ENCODE measurements around the gene ZBTB5.

Gene ZBTB5

GRCh38 chr9:37443566-37443965, 21.7 kb downstream of the ZBTB5 start:
- no peak for TF ChIP-seq CTCF (IDR thresholded peaks at IDR 0.05)

GRCh38 chr9:37442556-37442955, 22.7 kb downstream of the ZBTB5 start:
- peaks cover 3% of the 10 kb centered on the region for H3K4me1 ChIP-seq
- H3K9me3 ChIP-seq (ENCODE audit: control insufficient read depth, low read length) = no peaks in the 10 kb centered on the region
- no peak overlapping the region for H3K9ac ChIP-seq
- no peak overlapping the region for H3K4me3 ChIP-seq (ENCODE audit: low read depth, low read length)
- no peak overlapping the region for H2AFZ ChIP-seq
- no peaks in the 10 kb centered on the region for H3K27me3 ChIP-seq (ENCODE audit: control insufficient read depth, insufficient read depth, low read length)
- no peak overlapping the region for H3K4me2 ChIP-seq (ENCODE audit: low read length)
- H3K79me2 ChIP-seq = peaks cover 5% of the 10 kb centered on the region
- no peak for TF ChIP-seq CTCF (IDR thresholded peaks at IDR 0.05)
- no peaks in the 10 kb centered on the region for H3K36me3 ChIP-seq (ENCODE audit: control insufficient read depth, insufficient read depth, low read length)
- H3K27ac ChIP-seq = no peak overlapping the region

More at GRCh38 chr9:37443566-37443965, 21.7 kb downstream of the ZBTB5 start:
- Histone ChIP-seq H3K4me1 (peaks cover 3% of the 10 kb centered on the region), H3K36me3 (ENCODE audit: control insufficient read depth, insufficient read depth, low read length) (no peaks in the 10 kb centered on the region), H3K4me2 (ENCODE audit: low read length) (no peak overlapping the region), H3K27ac (no peak overlapping the region), H3K79me2 (peaks cover 5% of the 10 kb centered on the region), H3K27me3 (ENCODE audit: control insufficient read depth, insufficient read depth, low read length) (no peaks in the 10 kb centered on the region), H3K4me3 (ENCODE audit: low read depth, low read length) (no peak overlapping the region), H3K9ac (no peak overlapping the region), H2AFZ (no peak overlapping the region), H3K9me3 (ENCODE audit: control insufficient read depth, low read length) (no peaks in the 10 kb centered on the region)

DNA sequence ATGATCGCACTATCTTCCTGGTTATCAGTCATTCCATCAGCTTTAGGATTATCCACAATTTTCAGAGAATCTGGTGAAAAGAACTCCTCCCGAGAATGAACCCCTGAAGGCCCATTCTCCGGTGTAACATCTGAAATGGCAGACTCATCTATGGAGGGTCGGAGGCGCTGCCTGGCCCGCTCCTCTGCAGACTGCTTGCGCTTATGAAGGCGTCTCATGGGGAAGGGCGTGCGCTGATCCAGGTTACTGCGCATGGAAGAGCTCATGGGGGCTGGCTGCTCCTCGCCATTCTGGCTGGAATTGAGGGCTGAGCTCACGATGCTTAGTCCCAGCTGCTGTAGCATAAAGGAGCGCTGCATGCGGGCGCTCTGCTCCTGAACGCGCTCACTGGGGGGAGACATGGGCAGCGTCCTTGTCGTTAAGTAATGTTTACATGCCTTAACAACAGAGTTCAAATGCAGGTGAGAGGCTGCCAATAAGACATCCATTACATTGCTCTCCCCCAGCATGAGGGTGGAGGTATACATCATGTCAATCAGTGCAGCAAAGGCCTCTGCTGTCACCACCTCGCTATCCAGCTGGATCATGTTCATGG, 23.4 kb downstream of the ZBTB5 start:
- Histone ChIP-seq H3K4me2 (ENCODE audit: low read length) (no peak overlapping the region), H3K27me3 (ENCODE audit: control insufficient read depth, insufficient read depth, low read length) (no peaks in the 10 kb centered on the region), H3K79me2 (peaks cover 3% of the 10 kb centered on the region), H3K4me1 (peaks cover 3% of the 10 kb centered on the region), H2AFZ (no peak overlapping the region), H3K4me3 (ENCODE audit: low read depth, low read length) (no peak overlapping the region), H3K9me3 (ENCODE audit: control insufficient read depth, low read length) (no peaks in the 10 kb centered on the region), H3K27ac (no peak overlapping the region), H3K36me3 (ENCODE audit: control insufficient read depth, insufficient read depth, low read length) (no peaks in the 10 kb centered on the region), H3K9ac (no peak overlapping the region)
- no peak for TF ChIP-seq CTCF (IDR thresholded peaks at IDR 0.05)

DNA sequence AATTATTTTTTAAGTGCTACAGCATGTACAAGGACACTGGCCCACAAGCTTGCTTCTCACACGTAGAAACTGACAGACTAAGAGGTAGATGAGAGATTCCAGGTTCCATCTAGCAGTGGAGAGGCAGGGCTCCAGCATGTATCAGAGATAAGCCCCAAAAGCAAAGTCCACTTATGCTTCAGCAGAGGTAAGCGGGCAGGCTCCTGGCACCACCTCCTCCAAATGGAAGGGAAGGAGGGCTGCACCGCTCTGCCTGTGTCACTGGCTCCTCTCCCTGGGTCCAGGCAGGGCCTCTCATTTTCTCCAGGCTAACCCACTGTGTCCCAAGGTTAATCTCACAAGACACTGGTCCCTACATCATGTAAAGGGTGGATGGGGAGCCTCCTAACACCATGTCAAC, 26.9 kb downstream of the ZBTB5 start:
- Histone ChIP-seq H3K4me1 (no peaks in the 10 kb centered on the region), H3K9ac (no peak overlapping the region), H3K36me3 (ENCODE audit: control insufficient read depth, insufficient read depth, low read length) (no peaks in the 10 kb centered on the region), H2AFZ (no peak overlapping the region), H3K9me3 (ENCODE audit: control insufficient read depth, low read length) (no peaks in the 10 kb centered on the region), H3K27me3 (ENCODE audit: control insufficient read depth, insufficient read depth, low read length) (no peaks in the 10 kb centered on the region), H3K4me3 (ENCODE audit: low read depth, low read length) (no peak overlapping the region), H3K4me2 (ENCODE audit: low read length) (no peak overlapping the region), H3K79me2 (no peaks in the 10 kb centered on the region), H3K27ac (no peak overlapping the region)
- TF ChIP-seq CTCF (IDR thresholded peaks at IDR 0.05) = no peak

DNA sequence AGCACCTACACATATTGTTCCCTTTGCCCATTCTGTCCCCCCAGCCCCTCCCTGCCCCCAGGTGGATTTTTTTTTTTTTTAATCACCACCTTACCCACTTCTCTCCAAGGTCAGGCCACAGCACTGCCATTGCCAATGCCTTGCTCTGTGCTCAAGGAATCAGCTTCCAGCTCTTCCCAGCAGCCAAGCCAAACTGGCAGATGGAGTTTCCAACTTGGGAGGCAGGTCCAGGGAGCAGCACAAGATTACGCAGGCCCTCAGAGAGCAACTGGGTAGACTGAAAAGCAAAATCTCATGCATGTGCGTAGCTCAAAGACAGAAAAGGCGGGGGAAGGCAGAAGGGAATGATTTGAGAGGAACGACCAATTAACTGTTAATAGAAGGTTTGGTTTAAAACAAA, 27.6 kb downstream of the ZBTB5 start:
- Histone ChIP-seq H3K36me3 (ENCODE audit: control insufficient read depth, insufficient read depth, low read length) (no peaks in the 10 kb centered on the region), H3K27ac (no peak overlapping the region)

More for the DNA sequence above, 27.6 kb downstream of the ZBTB5 start:
- H3K9ac ChIP-seq = no peak overlapping the region
- no peaks in the 10 kb centered on the region for H3K27me3 ChIP-seq (ENCODE audit: control insufficient read depth, insufficient read depth, low read length)
- no peak overlapping the region for H3K4me2 ChIP-seq (ENCODE audit: low read length)
- H3K4me3 ChIP-seq (ENCODE audit: low read depth, low read length) = no peak overlapping the region
- no peaks in the 10 kb centered on the region for H3K79me2 ChIP-seq
- H3K4me1 ChIP-seq = no peaks in the 10 kb centered on the region
- no peaks in the 10 kb centered on the region for H3K9me3 ChIP-seq (ENCODE audit: control insufficient read depth, low read length)
- TF ChIP-seq CTCF (IDR thresholded peaks at IDR 0.05) = no peak
- H2AFZ ChIP-seq = no peak overlapping the region

Data from parathyroid adenoma (tissue), 2 donors.